Measurements from ENCODE around the gene TMEM267. TPM values are rescaled to one million over a fixed set of nuclear protein-coding genes. Genes with fewer than 3 reads are reported as not detected.

The TMEM267 gene
- total RNA-seq, 2 experiments from 2014 or later = 14.5 to 16.4 TPM

Other genes with a start within 250 kb of the TMEM267 start
- 10 to 100 TPM; 54.3 to 57.5 TPM for gene HMGCS1, start 170.5 kb downstream of the TMEM267 start, total RNA-seq
- 10 to 100 TPM; 15.1 to 16.4 TPM for gene CCL28, start 71.5 kb downstream of the TMEM267 start, total RNA-seq
- 10 to 100 TPM; 10.7 to 11.0 TPM for gene C5orf34, start 31.3 kb upstream of the TMEM267 start, total RNA-seq
- gene PAIP1, start 73.2 kb upstream of the TMEM267 start, total RNA-seq = 10 to 100 TPM; 35.3 to 37.1 TPM
- gene NNT, start 119.3 kb upstream of the TMEM267 start, total RNA-seq = 100 to 1,000 TPM; 101 to 108 TPM